Nephron progenitor cell (in vitro differentiated cells): Measurements from ENCODE around the gene TMEM38B.

Experiments used
- DNase-seq: peaks from one replicate; pipeline ENCODE4 v3.0.0; 2021
- H3K27ac Mint-ChIP-seq: 2 replicates; pipeline ENCODE4 v1.8.0; 2021; ENCODE audit warnings: mild to moderate bottlenecking, moderate library complexity, mixed read lengths
- H3K27me3 Mint-ChIP-seq: 2 replicates; pipeline ENCODE4 v1.8.0; 2021; ENCODE audit warnings: mild to moderate bottlenecking, low read depth, mixed read lengths; ENCODE audit not compliant: poor library complexity
- H3K36me3 Mint-ChIP-seq: 2 replicates; pipeline ENCODE4 v1.8.0; 2021; ENCODE audit warnings: low read depth, mixed read lengths
- H3K4me1 Mint-ChIP-seq: 2 replicates; pipeline ENCODE4 v1.8.0; 2021; ENCODE audit warnings: mixed read lengths
- H3K4me3 Mint-ChIP-seq: 2 replicates; pipeline ENCODE4 v1.8.0; 2021; ENCODE audit warnings: mild to moderate bottlenecking, moderate library complexity, mixed read lengths
- H3K9me3 Mint-ChIP-seq: 2 replicates; pipeline ENCODE4 v1.8.0; 2021; ENCODE audit warnings: mild to moderate bottlenecking, moderate library complexity, mixed read lengths
- CTCF ChIP-seq: fragments of 200-600 bp; sonication (generic); IDR thresholded peaks from 2 replicates; pipeline ENCODE4 v1.5.0; 2021; ENCODE audit warnings: antibody characterized with exemption

Gene TMEM38B

GRCh38 chr9:105694190-105694847 is at the start of gene TMEM38B:
Gene TMEM38B (plus strand): TSS chr9:105694541. CDS start chr9:105694661, 120 bp downstream.
- H3K27ac Mint-ChIP-seq, result no peak within 1 kb of the TSS
- peaks cover 50% of the 10 kb centered on the region for H3K27me3 Mint-ChIP-seq
- H3K9me3 Mint-ChIP-seq, result peaks cover 3% of the 10 kb centered on the region
- peaks cover 5% of the 10 kb centered on the region for H3K36me3 Mint-ChIP-seq
- peaks cover 41% of the 10 kb centered on the region for H3K4me1 Mint-ChIP-seq
- peak within 1 kb of the TSS; percentile 87 for H3K4me3 Mint-ChIP-seq
- DNase-seq, result peak; percentile 92
- no peak for TF ChIP-seq CTCF

- no peak for DNase-seq
- Mint-ChIP-seq H3K4me3 (no peak overlapping the region), H3K27me3 (no peaks in the 10 kb centered on the region), H3K27ac (no peak overlapping the region), H3K4me1 (peaks cover 21% of the 10 kb centered on the region), H3K9me3 (peaks cover 6% of the 10 kb centered on the region), H3K36me3 (peaks cover 14% of the 10 kb centered on the region)
- TF ChIP-seq CTCF, result no peak
These were observed 47.3 kb upstream of the TMEM38B start for GRCh38 chr9:105646879-105647594.

GRCh38 chr9:105647595-105648349 is 46.6 kb upstream of the TMEM38B start:
- Mint-ChIP-seq H3K4me3 (no peak overlapping the region), H3K36me3 (peaks cover 7% of the 10 kb centered on the region), H3K27me3 (peaks cover 2% of the 10 kb centered on the region), H3K27ac (no peak overlapping the region), H3K9me3 (peaks cover 2% of the 10 kb centered on the region), H3K4me1 (peaks cover 21% of the 10 kb centered on the region)
- TF ChIP-seq CTCF, result no peak
- DNase-seq, result no peak

GRCh38 chr9:105651806-105652205 is 42.5 kb upstream of the TMEM38B start:
- TF ChIP-seq CTCF, result no peak
- no peaks in the 10 kb centered on the region for H3K9me3 Mint-ChIP-seq
- no peak overlapping the region for H3K4me3 Mint-ChIP-seq
- no peaks in the 10 kb centered on the region for H3K36me3 Mint-ChIP-seq
- H3K4me1 Mint-ChIP-seq, result peaks cover 19% of the 10 kb centered on the region
- peaks cover 36% of the 10 kb centered on the region for H3K27me3 Mint-ChIP-seq
- DNase-seq, result no peak
- no peak overlapping the region for H3K27ac Mint-ChIP-seq

GRCh38 chr9:105656131-105656921 is 38.0 kb upstream of the TMEM38B start:
- peaks cover 65% of the 10 kb centered on the region for H3K27me3 Mint-ChIP-seq
- no peak for TF ChIP-seq CTCF
- peak overlapping the region; percentile 85 for H3K4me3 Mint-ChIP-seq
- no peaks in the 10 kb centered on the region for H3K9me3 Mint-ChIP-seq
- no peaks in the 10 kb centered on the region for H3K36me3 Mint-ChIP-seq
- DNase-seq, result peak; percentile 75
- no peak overlapping the region for H3K27ac Mint-ChIP-seq
- peaks cover 19% of the 10 kb centered on the region for H3K4me1 Mint-ChIP-seq
